ENCODE results near the gene STX19. TPM values are rescaled to one million over a fixed set of nuclear protein-coding genes. Genes with fewer than 3 reads are reported as not detected.

The STX19 gene
- total RNA-seq, 1 donor from 2014 or later = not detected

DNA sequence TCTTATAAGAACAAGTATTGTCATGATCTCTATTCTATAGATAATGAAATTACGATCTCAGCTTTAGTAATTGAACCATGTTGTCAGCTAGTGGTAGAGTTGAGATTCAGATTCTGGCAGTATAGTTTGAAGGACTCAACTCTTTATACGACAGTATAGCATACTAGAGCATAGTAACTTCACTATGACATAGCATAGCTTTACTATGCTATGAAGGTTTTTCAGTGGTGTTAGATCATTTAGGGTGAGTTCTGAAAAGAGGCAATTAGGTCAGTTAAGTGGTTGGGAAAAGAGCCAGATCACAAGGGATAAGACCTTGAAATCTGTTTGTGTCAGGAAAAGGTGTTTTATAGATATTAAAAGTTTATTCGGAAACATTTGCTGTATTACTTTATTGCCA, 8.1 kb downstream of the STX19 start:
- no peak for DNase-seq (ENCODE audit: low spot score in 2 of 2)
- Histone ChIP-seq H3K4me3 (no peak overlapping the region), H3K27ac (no peak overlapping the region), H3K9me3 (no peaks in the 10 kb centered on the region), H3K4me1 (no peaks in the 10 kb centered on the region), H3K36me3 (no peaks in the 10 kb centered on the region), H3K27me3 (no peaks in the 10 kb centered on the region)
- TF ChIP-seq, protein P1, sequence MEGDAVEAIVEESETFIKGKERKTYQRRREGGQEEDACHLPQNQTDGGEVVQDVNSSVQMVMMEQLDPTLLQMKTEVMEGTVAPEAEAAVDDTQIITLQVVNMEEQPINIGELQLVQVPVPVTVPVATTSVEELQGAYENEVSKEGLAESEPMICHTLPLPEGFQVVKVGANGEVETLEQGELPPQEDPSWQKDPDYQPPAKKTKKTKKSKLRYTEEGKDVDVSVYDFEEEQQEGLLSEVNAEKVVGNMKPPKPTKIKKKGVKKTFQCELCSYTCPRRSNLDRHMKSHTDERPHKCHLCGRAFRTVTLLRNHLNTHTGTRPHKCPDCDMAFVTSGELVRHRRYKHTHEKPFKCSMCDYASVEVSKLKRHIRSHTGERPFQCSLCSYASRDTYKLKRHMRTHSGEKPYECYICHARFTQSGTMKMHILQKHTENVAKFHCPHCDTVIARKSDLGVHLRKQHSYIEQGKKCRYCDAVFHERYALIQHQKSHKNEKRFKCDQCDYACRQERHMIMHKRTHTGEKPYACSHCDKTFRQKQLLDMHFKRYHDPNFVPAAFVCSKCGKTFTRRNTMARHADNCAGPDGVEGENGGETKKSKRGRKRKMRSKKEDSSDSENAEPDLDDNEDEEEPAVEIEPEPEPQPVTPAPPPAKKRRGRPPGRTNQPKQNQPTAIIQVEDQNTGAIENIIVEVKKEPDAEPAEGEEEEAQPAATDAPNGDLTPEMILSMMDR (IDR thresholded peaks at IDR 0.05) = no peak
- intact Hi-C loops (cut with DNase I) = no loop called here

DNA sequence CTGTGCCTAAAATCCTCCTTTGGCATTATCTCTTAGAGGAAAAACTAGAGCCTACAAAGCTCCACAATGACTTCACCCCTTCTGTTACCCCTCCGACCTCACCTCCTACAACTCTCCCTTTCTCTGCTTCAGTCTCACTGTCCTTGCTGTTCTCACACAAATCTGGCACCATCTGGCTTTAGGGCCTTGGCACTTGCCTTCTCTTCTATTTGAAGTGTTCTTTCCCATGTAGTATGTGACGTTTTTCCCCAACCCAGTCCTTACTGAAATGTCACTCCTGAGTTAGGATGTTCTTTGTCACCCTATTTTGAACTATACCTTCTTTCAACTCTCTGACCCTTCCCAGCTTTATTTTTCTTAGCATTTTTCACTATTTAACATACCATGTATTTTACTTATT, 8.7 kb downstream of the STX19 start:
- DNase-seq (ENCODE audit: low spot score in 2 of 2) = no peak
- Histone ChIP-seq H3K27ac (no peak overlapping the region), H3K4me3 (no peak overlapping the region), H3K4me1 (no peaks in the 10 kb centered on the region), H3K9me3 (no peaks in the 10 kb centered on the region), H3K36me3 (no peaks in the 10 kb centered on the region), H3K27me3 (no peaks in the 10 kb centered on the region)
- TF ChIP-seq, protein P1 (IDR thresholded peaks at IDR 0.05) = no peak
- intact Hi-C loops (cut with DNase I) = no loop called here

DNA sequence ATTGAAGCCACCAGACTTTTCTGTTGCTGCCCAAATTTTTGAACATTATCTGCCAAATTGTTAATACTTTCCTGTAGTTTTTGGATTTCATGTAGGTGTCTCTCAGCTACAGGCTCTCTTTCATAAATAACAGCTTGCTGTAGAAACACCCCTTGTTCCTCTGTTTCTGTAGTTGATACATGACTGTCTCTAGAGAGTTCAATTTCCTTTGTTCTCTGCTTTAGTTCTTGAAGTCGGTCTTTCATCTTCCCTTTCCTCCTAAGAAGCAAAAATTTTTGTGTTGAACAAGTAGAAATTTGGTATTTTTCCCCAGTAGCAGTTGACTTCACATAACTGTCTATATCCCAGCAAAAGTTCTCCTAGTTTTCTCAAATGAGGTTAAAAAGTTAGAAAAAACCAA, 13.4 kb downstream of the STX19 start:
- intact Hi-C loops (cut with DNase I) = no loop called here
- no peaks in the 10 kb centered on the region for H3K27me3 ChIP-seq
- peaks cover 0 to 2% of the 10 kb centered on the region in 2 donors for H3K36me3 ChIP-seq
- no peak overlapping the region for H3K27ac ChIP-seq
- no peak overlapping the region for H3K4me3 ChIP-seq
- TF ChIP-seq, protein P1 (IDR thresholded peaks at IDR 0.05) = no peak
- no peaks in the 10 kb centered on the region for H3K9me3 ChIP-seq
- H3K4me1 ChIP-seq = no peaks in the 10 kb centered on the region
- DNase-seq (ENCODE audit: low spot score in 2 of 2) = no peak

DNA sequence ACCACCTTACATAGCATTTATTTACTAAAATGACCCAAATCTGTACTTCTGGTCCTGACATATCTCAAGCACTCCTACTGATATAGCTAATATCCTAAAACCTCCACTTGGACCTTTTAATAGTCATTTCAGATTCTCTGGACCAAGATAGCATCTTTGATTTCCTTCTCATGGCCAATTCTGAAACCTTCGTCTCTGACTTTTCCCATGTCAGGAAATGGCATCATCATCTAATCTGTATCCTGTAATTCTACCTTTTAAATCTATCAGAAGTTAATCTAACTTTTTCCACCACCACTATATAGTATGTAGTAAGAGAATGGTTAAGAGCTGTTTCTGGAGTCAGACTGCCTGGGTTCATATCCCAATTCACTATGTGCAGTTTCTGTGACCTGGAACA, 16.2 kb downstream of the STX19 start:
- no peaks in the 10 kb centered on the region for H3K4me1 ChIP-seq
- H3K9me3 ChIP-seq = no peaks in the 10 kb centered on the region
- intact Hi-C loops (cut with DNase I) = no loop called here
- no peak overlapping the region for H3K27ac ChIP-seq
- TF ChIP-seq, protein P1 (IDR thresholded peaks at IDR 0.05) = no peak
- peaks cover 0 to 2% of the 10 kb centered on the region in 2 donors for H3K36me3 ChIP-seq
- H3K4me3 ChIP-seq = no peak overlapping the region
- H3K27me3 ChIP-seq = no peaks in the 10 kb centered on the region
- no peak for DNase-seq (ENCODE audit: low spot score in 2 of 2)

DNA sequence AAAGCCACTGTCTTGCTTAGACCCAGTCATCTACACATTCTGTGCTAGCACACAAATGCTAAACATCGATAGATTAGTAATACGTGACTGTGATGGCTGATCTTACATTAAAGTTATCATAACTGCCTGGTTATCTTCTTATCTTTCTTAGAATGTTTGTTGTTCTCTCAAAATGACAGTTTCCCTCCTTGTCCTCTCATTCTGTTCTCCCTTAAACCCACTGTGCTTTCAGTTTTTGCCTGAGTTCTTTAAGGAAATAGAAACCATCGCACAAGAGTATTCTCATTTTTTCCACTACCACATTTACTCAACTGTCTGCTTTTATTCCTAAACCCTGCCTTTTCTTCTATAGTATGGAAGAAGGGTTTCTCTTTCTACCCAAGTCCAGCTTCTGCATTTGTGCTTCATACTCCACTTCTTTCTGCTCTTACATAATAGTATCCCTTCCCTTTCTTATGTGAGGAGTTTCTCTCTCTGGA, 17.1 kb downstream of the STX19 start:
- no peak for DNase-seq (ENCODE audit: low spot score in 2 of 2)

More for the DNA sequence above, 17.1 kb downstream of the STX19 start:
- no peak overlapping the region for H3K4me3 ChIP-seq
- no peaks in the 10 kb centered on the region for H3K4me1 ChIP-seq
- TF ChIP-seq, protein P1 (IDR thresholded peaks at IDR 0.05) = no peak
- no peaks in the 10 kb centered on the region for H3K9me3 ChIP-seq
- H3K27me3 ChIP-seq = no peaks in the 10 kb centered on the region
- no peak overlapping the region for H3K27ac ChIP-seq
- intact Hi-C loops (cut with DNase I) = no loop called here
- H3K36me3 ChIP-seq = peaks cover 0 to 2% of the 10 kb centered on the region in 2 donors
